SK-N-MC (cell line): ENCODE measurements around the gene IL17C.

Experiments
- EZH2 ChIP-seq: fragments of 200-600 bp; sonication (generic); IDR thresholded peaks from one replicate; pipeline ENCODE4 v1.6.1; 2017; ENCODE audit warnings: antibody characterized with exemption
- FOXP2 ChIP-seq: optimal IDR thresholded peaks from 2 replicates; pipeline ENCODE3; 2011; ENCODE audit warnings: mild to moderate bottlenecking, moderate library complexity; ENCODE audit not compliant: insufficient read depth; ENCODE audit errors: extremely low read length, control extremely low read depth
- POLR2AphosphoS5 ChIP-seq: IDR thresholded peaks from 2 replicates; pipeline ENCODE4 v1.6.1; 2012; ENCODE audit warnings: mild to moderate bottlenecking, low read depth, low read length, borderline replicate concordance

- TF ChIP-seq POLR2AphosphoS5 (no peak), EZH2 (no peak), FOXP2 (no peak)
Measured at GRCh38 chr16:88613293-88613692, 25.1 kb upstream of the IL17C start.
